ENCODE measurements around the gene ITPR2. TPM values are rescaled to one million over a fixed set of nuclear protein-coding genes. Genes with fewer than 3 reads are reported as not detected.
A peak's percentile ranks its signal among the peaks of the same experiment; 100 is the strongest.

The ITPR2 gene
- total RNA-seq, 2 donors from 2014 or later = 52.9 to 54.5 TPM

GRCh38 chr12:26823390-26823789 lies 9.6 kb downstream of the ITPR2 start:
- H3K27ac Mint-ChIP-seq = no peak overlapping the region
- ATAC-seq = no peak
- H3K36me3 Mint-ChIP-seq (ENCODE audit: low read depth) = no peaks in the 10 kb centered on the region
- no peaks in the 10 kb centered on the region for H3K27me3 Mint-ChIP-seq
- peaks cover 28% of the 10 kb centered on the region for H3K4me1 Mint-ChIP-seq
- no peaks in the 10 kb centered on the region for H3K9me3 ChIP-seq (ENCODE audit: control insufficient read depth, low read length, poor library complexity, severe bottlenecking)
- DNase-seq = no peak
- H3K4me3 Mint-ChIP-seq = no peak overlapping the region

- Mint-ChIP-seq H3K4me1 (peaks cover 23% of the 10 kb centered on the region), H3K27me3 (no peaks in the 10 kb centered on the region), H3K27ac (no peak overlapping the region)
Measured at GRCh38 chr12:26822026-26822425, 11.0 kb downstream of the ITPR2 start.

GRCh38 chr12:26821212-26821701 lies 11.7 kb downstream of the ITPR2 start:
- ATAC-seq = no peak
- Mint-ChIP-seq H3K36me3 (ENCODE audit: low read depth) (peaks cover 2% of the 10 kb centered on the region), H3K4me3 (no peak overlapping the region), H3K4me1 (peaks cover 18% of the 10 kb centered on the region), H3K27me3 (no peaks in the 10 kb centered on the region), H3K27ac (no peak overlapping the region)
- no peak for DNase-seq
- no peaks in the 10 kb centered on the region for H3K9me3 ChIP-seq (ENCODE audit: control insufficient read depth, low read length, poor library complexity, severe bottlenecking)

More at GRCh38 chr12:26822026-26822425, 11.0 kb downstream of the ITPR2 start:
- Mint-ChIP-seq H3K36me3 (ENCODE audit: low read depth) (no peaks in the 10 kb centered on the region), H3K4me3 (no peak overlapping the region)
- no peak for DNase-seq
- ATAC-seq = no peak
- H3K9me3 ChIP-seq (ENCODE audit: control insufficient read depth, low read length, poor library complexity, severe bottlenecking) = no peaks in the 10 kb centered on the region

- Mint-ChIP-seq H3K36me3 (ENCODE audit: low read depth) (peaks cover 2% of the 10 kb centered on the region), H3K27ac (no peak overlapping the region), H3K4me3 (no peak overlapping the region), H3K4me1 (peaks cover 15% of the 10 kb centered on the region), H3K27me3 (no peaks in the 10 kb centered on the region)
- ATAC-seq (no peak), DNase-seq (no peak)
- H3K9me3 ChIP-seq (ENCODE audit: control insufficient read depth, low read length, poor library complexity, severe bottlenecking) = no peaks in the 10 kb centered on the region
Measured at GRCh38 chr12:26818636-26819035, 14.4 kb downstream of the ITPR2 start.

- Mint-ChIP-seq H3K36me3 (ENCODE audit: low read depth) (peaks cover 2% of the 10 kb centered on the region), H3K27me3 (no peaks in the 10 kb centered on the region), H3K4me1 (peaks cover 13% of the 10 kb centered on the region), H3K4me3 (no peak overlapping the region), H3K27ac (no peak overlapping the region)
- ATAC-seq (no peak), DNase-seq (no peak)
- H3K9me3 ChIP-seq (ENCODE audit: control insufficient read depth, low read length, poor library complexity, severe bottlenecking) = no peaks in the 10 kb centered on the region
Measured at GRCh38 chr12:26818201-26818600, 14.8 kb downstream of the ITPR2 start.

- ATAC-seq = peak; percentile 44
- Mint-ChIP-seq H3K27me3 (no peaks in the 10 kb centered on the region), H3K27ac (no peak overlapping the region), H3K4me1 (peaks cover 11% of the 10 kb centered on the region), H3K4me3 (no peak overlapping the region), H3K36me3 (ENCODE audit: low read depth) (peaks cover 2% of the 10 kb centered on the region)
- no peak for DNase-seq
- H3K9me3 ChIP-seq (ENCODE audit: control insufficient read depth, low read length, poor library complexity, severe bottlenecking) = no peaks in the 10 kb centered on the region
Measured at GRCh38 chr12:26817183-26817591, 15.8 kb downstream of the ITPR2 start.

- peaks cover 10% of the 10 kb centered on the region for H3K4me1 Mint-ChIP-seq
- H3K9me3 ChIP-seq (ENCODE audit: control insufficient read depth, low read length, poor library complexity, severe bottlenecking) = no peaks in the 10 kb centered on the region
- peaks cover 2% of the 10 kb centered on the region for H3K36me3 Mint-ChIP-seq (ENCODE audit: low read depth)
- no peak for ATAC-seq
- H3K27me3 Mint-ChIP-seq = no peaks in the 10 kb centered on the region
- DNase-seq = no peak
- no peak overlapping the region for H3K27ac Mint-ChIP-seq
- no peak overlapping the region for H3K4me3 Mint-ChIP-seq
Measured at GRCh38 chr12:26813812-26814211, 19.2 kb downstream of the ITPR2 start.

- no peak for ATAC-seq
- no peaks in the 10 kb centered on the region for H3K27me3 Mint-ChIP-seq
- no peaks in the 10 kb centered on the region for H3K9me3 ChIP-seq (ENCODE audit: control insufficient read depth, low read length, poor library complexity, severe bottlenecking)
- no peak overlapping the region for H3K27ac Mint-ChIP-seq
- no peak overlapping the region for H3K4me3 Mint-ChIP-seq
- no peak for DNase-seq
- no peaks in the 10 kb centered on the region for H3K36me3 Mint-ChIP-seq (ENCODE audit: low read depth)
- H3K4me1 Mint-ChIP-seq = peaks cover 9% of the 10 kb centered on the region
Measured at GRCh38 chr12:26810330-26810729, 22.7 kb downstream of the ITPR2 start.

GRCh38 chr12:26809611-26810285 lies 23.2 kb downstream of the ITPR2 start:
- no peaks in the 10 kb centered on the region for H3K27me3 Mint-ChIP-seq
- no peak for DNase-seq
- no peak overlapping the region for H3K27ac Mint-ChIP-seq
- no peak overlapping the region for H3K4me3 Mint-ChIP-seq
- H3K9me3 ChIP-seq (ENCODE audit: control insufficient read depth, low read length, poor library complexity, severe bottlenecking) = no peaks in the 10 kb centered on the region
- H3K4me1 Mint-ChIP-seq = peaks cover 9% of the 10 kb centered on the region
- ATAC-seq = no peak
- H3K36me3 Mint-ChIP-seq (ENCODE audit: low read depth) = no peaks in the 10 kb centered on the region

GRCh38 chr12:26808766-26809476 lies 24.1 kb downstream of the ITPR2 start:
- Mint-ChIP-seq H3K4me1 (peaks cover 9% of the 10 kb centered on the region), H3K4me3 (no peak overlapping the region), H3K27me3 (no peaks in the 10 kb centered on the region), H3K27ac (no peak overlapping the region), H3K36me3 (ENCODE audit: low read depth) (no peaks in the 10 kb centered on the region)
- no peak for ATAC-seq
- H3K9me3 ChIP-seq (ENCODE audit: control insufficient read depth, low read length, poor library complexity, severe bottlenecking) = no peaks in the 10 kb centered on the region
- DNase-seq = no peak

- H3K36me3 Mint-ChIP-seq (ENCODE audit: low read depth) = no peaks in the 10 kb centered on the region
- no peak overlapping the region for H3K27ac Mint-ChIP-seq
Measured at GRCh38 chr12:26807292-26807691, 25.7 kb downstream of the ITPR2 start.

GRCh38 chr12:26806556-26806955 lies 26.4 kb downstream of the ITPR2 start:
- no peaks in the 10 kb centered on the region for H3K9me3 ChIP-seq (ENCODE audit: control insufficient read depth, low read length, poor library complexity, severe bottlenecking)
- Mint-ChIP-seq H3K27me3 (no peaks in the 10 kb centered on the region), H3K4me1 (peaks cover 12% of the 10 kb centered on the region), H3K36me3 (ENCODE audit: low read depth) (no peaks in the 10 kb centered on the region), H3K27ac (no peak overlapping the region), H3K4me3 (no peak overlapping the region)
- DNase-seq = no peak
- ATAC-seq = no peak

More at GRCh38 chr12:26807292-26807691, 25.7 kb downstream of the ITPR2 start:
- no peak for DNase-seq
- no peaks in the 10 kb centered on the region for H3K9me3 ChIP-seq (ENCODE audit: control insufficient read depth, low read length, poor library complexity, severe bottlenecking)
- Mint-ChIP-seq H3K4me3 (no peak overlapping the region), H3K4me1 (peaks cover 12% of the 10 kb centered on the region), H3K27me3 (no peaks in the 10 kb centered on the region)
- no peak for ATAC-seq

- no peak overlapping the region for H3K27ac Mint-ChIP-seq
- DNase-seq (no peak), ATAC-seq (no peak)
- peaks cover 2% of the 10 kb centered on the region for H3K36me3 Mint-ChIP-seq (ENCODE audit: low read depth)
- peaks cover 12% of the 10 kb centered on the region for H3K4me1 Mint-ChIP-seq
- no peaks in the 10 kb centered on the region for H3K9me3 ChIP-seq (ENCODE audit: control insufficient read depth, low read length, poor library complexity, severe bottlenecking)
- H3K4me3 Mint-ChIP-seq = no peak overlapping the region
- H3K27me3 Mint-ChIP-seq = no peaks in the 10 kb centered on the region
Measured at GRCh38 chr12:26805401-26805971, 27.5 kb downstream of the ITPR2 start.

Data from T-helper 17 cell (primary cell).